K562 (cell line): Measurements from ENCODE around the gene RELL2. TPM values are rescaled to one million over a fixed set of nuclear protein-coding genes. Genes with fewer than 3 reads are reported as not detected.
A peak's percentile ranks its signal among the peaks of the same experiment; 100 is the strongest.

Experiments used
- ETV6 ChIP-seq, 3 experiments: fragments of 150-350 bp in 1 of 3; sonication (generic) in 1 of 3; formaldehyde crosslinking in 1 of 3; IDR thresholded peaks; 2 replicates each; pipeline versions ENCODE4 v1.6.1 to v1.8.0; 2014 to 2022; ENCODE audit warnings: borderline replicate concordance in 2 of 3, low read depth in 2 of 3, antibody characterized with exemption in 1 of 3, low read length in 1 of 3, mild to moderate bottlenecking in 1 of 3, missing genetic modification reagents in 1 of 3
- GATA2 ChIP-seq: sonication (generic); formaldehyde crosslinking; IDR thresholded peaks from 2 replicates; pipeline ENCODE4 v1.4.0; 2020; ENCODE audit warnings: mild to moderate bottlenecking, missing genetic modification reagents
- ILK ChIP-seq: fragments of 450-650 bp; IDR thresholded peaks from 2 replicates; pipeline ENCODE4 v1.6.1; 2016; ENCODE audit warnings: missing genetic modification characterization, low read depth, mild to moderate bottlenecking, missing compliant biosample characterization, moderate library complexity, borderline replicate concordance
- JUN ChIP-seq, 2 experiments: sonication (generic) in 1 of 2; formaldehyde crosslinking in 1 of 2; IDR thresholded peaks; 2 replicates each; pipeline versions ENCODE4 v1.6.1 to v1.8.0; 2012 to 2022; ENCODE audit warnings: borderline replicate concordance in 2 of 2, mild to moderate bottlenecking in 2 of 2, improper control_type of control experiment in 1 of 2, low read depth in 1 of 2, low read length in 1 of 2, missing genetic modification reagents in 1 of 2
- NELFE ChIP-seq: IDR thresholded peaks from 2 replicates; pipeline ENCODE4 v1.6.1; 2011; ENCODE audit warnings: mild to moderate bottlenecking; ENCODE audit not compliant: insufficient read depth, insufficient read length
- NR3C1 ChIP-seq: sonication (generic); formaldehyde crosslinking; IDR thresholded peaks from 2 replicates; pipeline ENCODE4 v1.8.1; 2022; ENCODE audit warnings: missing genetic modification reagents
- SMAD1 ChIP-seq: fragments of 150-350 bp; IDR thresholded peaks from 2 replicates; pipeline ENCODE4 v1.6.1; 2014; ENCODE audit warnings: low read length, low read depth; ENCODE audit not compliant: partially characterized antibody
- SNRNP70 ChIP-seq: fragments of 200-400 bp; formaldehyde crosslinking; optimal IDR thresholded peaks from 2 replicates; pipeline ENCODE3; 2017; ENCODE audit warnings: low read depth, low read length
- SOX6 ChIP-seq: fragments of 450-650 bp; IDR thresholded peaks from 2 replicates; pipeline ENCODE4 v1.6.1; 2014; ENCODE audit warnings: mild to moderate bottlenecking
- TRIM24 ChIP-seq, 2 experiments: fragments of 450-650 bp; IDR thresholded peaks; 2 replicates each; pipeline ENCODE4 v1.6.1; 2016
- ZNF23 ChIP-seq: fragments of 250-450 bp; sonication (Bioruptor Pico); IDR thresholded peaks from 2 replicates; pipeline ENCODE4 v1.4.0; 2020; ENCODE audit warnings: mild to moderate bottlenecking
- polyA plus RNA-seq, 8 experiments: library from polyadenylated mRNA; depleted of rRNA in 4 of 8; stranded (reverse) in 5 of 8; unstranded in 3 of 8; fragments of >200 nt; fragmentation: Nextera tagmentation in 2 of 8; fragmentation: Illumina TruSeq in 1 of 8; extraction: Ambion mirVana in 2 of 8; extraction: Trizol in 1 of 8; gene quantifications; 2 replicates each; pipeline versions ENCODE4 v1.2.1 to v1.2.3, GENCODE V29; 2011 to 2014; ENCODE audit warnings: inconsistent platforms in 1 of 8, missing spikeins in 1 of 8
- total RNA-seq, 7 experiments: library from RNA; depleted of rRNA in 6 of 7; stranded (reverse); fragments of >200 nt in 6 of 7; fragmentation: Illumina TruSeq in 2 of 7; extraction: Trizol in 2 of 7; gene quantifications; 2 replicates each; pipeline versions ENCODE4 v1.2.1 to v1.2.3, GENCODE V29; 2011 to 2021; ENCODE audit warnings: low replicate concordance in 1 of 7
- TF ChIP-seq, protein P1 (sequence below): sonication (generic); formaldehyde crosslinking; IDR thresholded peaks from 2 replicates; pipeline ENCODE4 v1.8.1; 2023; ENCODE audit warnings: missing genetic modification reagents, mild to moderate bottlenecking, borderline replicate concordance
- TF ChIP-seq, protein P2 (sequence below): IDR thresholded peaks from 3 replicates; pipeline ENCODE4 v1.6.1; 2011; ENCODE audit warnings: borderline replicate concordance, mild to moderate bottlenecking, moderate library complexity; ENCODE audit not compliant: insufficient read length; ENCODE audit errors: extremely low read depth

RELL2 gene
- total and polyA plus RNA-seq, 9 of the 15 experiments (the other 6 are each of a cell fraction or from before 2014, with no cell fraction given): 0.06 to 36.0 (median 14.3) TPM

DNA sequence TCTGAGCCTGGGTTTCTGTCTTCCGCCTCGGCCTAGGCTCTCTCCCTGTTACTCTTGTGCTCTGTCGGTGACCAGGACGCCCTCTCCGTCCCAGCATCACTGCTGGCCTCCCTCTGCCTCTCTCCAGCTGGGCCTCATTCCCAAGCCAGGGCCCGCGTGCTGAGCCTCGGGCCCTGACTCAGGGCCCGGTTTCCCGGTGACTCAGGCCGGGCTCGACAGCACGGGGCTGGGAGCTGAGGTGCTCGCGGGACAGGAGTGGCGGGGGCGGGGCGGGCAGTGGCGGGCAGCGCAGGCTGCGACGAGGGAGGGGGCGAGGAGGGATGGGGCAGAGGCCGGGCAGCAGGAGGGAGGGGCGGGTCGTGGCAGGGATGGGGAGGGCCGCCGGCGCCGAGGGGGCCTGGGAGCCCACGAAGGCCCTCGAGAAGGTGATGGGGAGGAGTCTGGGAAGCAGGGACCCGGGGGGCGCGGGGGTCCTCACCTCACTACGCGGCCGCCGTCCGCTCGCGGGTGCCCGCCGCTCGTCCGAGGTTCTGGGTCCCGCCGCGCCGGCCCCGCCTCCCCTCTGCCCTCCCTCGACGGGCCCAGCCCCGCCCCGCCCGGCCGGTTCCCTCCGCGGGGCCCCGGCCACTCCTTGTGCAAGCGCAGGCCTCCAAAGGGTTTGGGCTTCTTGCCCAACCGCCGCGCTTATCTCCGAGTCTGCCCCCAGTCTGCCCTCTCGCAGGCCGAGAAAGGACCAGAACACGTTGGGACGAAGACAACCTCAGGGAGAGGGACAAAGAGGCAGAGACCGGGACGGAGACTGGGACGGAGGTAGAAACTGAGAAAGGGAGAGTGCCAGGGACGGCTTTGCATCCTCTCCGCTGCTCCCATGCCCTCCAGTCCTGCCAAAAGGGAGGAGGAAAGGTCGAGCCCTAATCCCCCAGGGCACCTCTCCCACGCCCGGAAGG lies 45.2 kb downstream of the RELL2 start, which contains the start of gene ARAP3 (continued):
- TF ChIP-seq, protein P1, sequence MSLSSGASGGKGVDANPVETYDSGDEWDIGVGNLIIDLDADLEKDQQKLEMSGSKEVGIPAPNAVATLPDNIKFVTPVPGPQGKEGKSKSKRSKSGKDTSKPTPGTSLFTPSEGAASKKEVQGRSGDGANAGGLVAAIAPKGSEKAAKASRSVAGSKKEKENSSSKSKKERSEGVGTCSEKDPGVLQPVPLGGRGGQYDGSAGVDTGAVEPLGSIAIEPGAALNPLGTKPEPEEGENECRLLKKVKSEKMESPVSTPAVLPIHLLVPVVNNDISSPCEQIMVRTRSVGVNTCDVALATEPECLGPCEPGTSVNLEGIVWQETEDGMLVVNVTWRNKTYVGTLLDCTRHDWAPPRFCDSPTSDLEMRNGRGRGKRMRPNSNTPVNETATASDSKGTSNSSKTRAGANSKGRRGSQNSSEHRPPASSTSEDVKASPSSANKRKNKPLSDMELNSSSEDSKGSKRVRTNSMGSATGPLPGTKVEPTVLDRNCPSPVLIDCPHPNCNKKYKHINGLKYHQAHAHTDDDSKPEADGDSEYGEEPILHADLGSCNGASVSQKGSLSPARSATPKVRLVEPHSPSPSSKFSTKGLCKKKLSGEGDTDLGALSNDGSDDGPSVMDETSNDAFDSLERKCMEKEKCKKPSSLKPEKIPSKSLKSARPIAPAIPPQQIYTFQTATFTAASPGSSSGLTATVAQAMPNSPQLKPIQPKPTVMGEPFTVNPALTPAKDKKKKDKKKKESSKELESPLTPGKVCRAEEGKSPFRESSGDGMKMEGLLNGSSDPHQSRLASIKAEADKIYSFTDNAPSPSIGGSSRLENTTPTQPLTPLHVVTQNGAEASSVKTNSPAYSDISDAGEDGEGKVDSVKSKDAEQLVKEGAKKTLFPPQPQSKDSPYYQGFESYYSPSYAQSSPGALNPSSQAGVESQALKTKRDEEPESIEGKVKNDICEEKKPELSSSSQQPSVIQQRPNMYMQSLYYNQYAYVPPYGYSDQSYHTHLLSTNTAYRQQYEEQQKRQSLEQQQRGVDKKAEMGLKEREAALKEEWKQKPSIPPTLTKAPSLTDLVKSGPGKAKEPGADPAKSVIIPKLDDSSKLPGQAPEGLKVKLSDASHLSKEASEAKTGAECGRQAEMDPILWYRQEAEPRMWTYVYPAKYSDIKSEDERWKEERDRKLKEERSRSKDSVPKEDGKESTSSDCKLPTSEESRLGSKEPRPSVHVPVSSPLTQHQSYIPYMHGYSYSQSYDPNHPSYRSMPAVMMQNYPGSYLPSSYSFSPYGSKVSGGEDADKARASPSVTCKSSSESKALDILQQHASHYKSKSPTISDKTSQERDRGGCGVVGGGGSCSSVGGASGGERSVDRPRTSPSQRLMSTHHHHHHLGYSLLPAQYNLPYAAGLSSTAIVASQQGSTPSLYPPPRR: no peak
- TF ChIP-seq GATA2 (CRISPR knock-in tag) (no peak), NELFE (no peak), JUN (IDR thresholded peaks at IDR 0.05; ENCODE audit: borderline replicate concordance, low read depth, low read length) (peak; percentile 39; the same call in 1 of the 2 replicates), JUN (CRISPR knock-in tag; IDR thresholded peaks at IDR 0.05; ENCODE audit: borderline replicate concordance) (no peak), SMAD1 (no peak), TRIM24 (IDR thresholded peaks at IDR 0.05) (0 out of 4 replicates have a peak, but pooled peaks of 1 of the 2 experiments have one; percentile 30), ETV6 (IDR thresholded peaks at IDR 0.05; ENCODE audit: borderline replicate concordance in 1 of 2, low read depth in 2 of 2, low read length in 1 of 2) (peak in 1 of 2 experiments; percentile 68; a peak in 1 of 4 replicates), ETV6 (CRISPR knock-in tag; IDR thresholded peaks at IDR 0.05; ENCODE audit: borderline replicate concordance) (no peak), SOX6 (no peak), SNRNP70 (no peak), NR3C1 (CRISPR knock-in tag) (no peak), ZNF23 (CRISPR knock-in tag) (no peak), ILK (tag) (no peak)
- TF ChIP-seq, protein P2, sequence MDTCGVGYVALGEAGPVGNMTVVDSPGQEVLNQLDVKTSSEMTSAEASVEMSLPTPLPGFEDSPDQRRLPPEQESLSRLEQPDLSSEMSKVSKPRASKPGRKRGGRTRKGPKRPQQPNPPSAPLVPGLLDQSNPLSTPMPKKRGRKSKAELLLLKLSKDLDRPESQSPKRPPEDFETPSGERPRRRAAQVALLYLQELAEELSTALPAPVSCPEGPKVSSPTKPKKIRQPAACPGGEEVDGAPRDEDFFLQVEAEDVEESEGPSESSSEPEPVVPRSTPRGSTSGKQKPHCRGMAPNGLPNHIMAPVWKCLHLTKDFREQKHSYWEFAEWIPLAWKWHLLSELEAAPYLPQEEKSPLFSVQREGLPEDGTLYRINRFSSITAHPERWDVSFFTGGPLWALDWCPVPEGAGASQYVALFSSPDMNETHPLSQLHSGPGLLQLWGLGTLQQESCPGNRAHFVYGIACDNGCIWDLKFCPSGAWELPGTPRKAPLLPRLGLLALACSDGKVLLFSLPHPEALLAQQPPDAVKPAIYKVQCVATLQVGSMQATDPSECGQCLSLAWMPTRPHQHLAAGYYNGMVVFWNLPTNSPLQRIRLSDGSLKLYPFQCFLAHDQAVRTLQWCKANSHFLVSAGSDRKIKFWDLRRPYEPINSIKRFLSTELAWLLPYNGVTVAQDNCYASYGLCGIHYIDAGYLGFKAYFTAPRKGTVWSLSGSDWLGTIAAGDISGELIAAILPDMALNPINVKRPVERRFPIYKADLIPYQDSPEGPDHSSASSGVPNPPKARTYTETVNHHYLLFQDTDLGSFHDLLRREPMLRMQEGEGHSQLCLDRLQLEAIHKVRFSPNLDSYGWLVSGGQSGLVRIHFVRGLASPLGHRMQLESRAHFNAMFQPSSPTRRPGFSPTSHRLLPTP: no peak
